NCI-H1694 treated with DMSO at 0.1 percent for 48 hours (cell line): ENCODE measurements around the gene BLTP3A.
"Not testable (repeated sequence)": the region's sequence is repeated elsewhere in the genome, so short reads cannot be mapped to it uniquely, and the experiment has no call there.

Experiments
- DNase-seq: peaks from one replicate; lab custom pipeline; 2025; lab: John Stamatoyannopoulos, UW

Gene BLTP3A

GRCh38 chr6:34791701-34792604 lies at the start of gene BLTP3A:
Gene BLTP3A (plus strand): TSS chr6:34792083. CDS start chr6:34792251, 168 bp downstream.
- peak; percentile 41 for DNase-seq

GRCh38 chr6:34742094-34742493 lies 49.8 kb upstream of the BLTP3A start:
- DNase-seq: no peak

DNA sequence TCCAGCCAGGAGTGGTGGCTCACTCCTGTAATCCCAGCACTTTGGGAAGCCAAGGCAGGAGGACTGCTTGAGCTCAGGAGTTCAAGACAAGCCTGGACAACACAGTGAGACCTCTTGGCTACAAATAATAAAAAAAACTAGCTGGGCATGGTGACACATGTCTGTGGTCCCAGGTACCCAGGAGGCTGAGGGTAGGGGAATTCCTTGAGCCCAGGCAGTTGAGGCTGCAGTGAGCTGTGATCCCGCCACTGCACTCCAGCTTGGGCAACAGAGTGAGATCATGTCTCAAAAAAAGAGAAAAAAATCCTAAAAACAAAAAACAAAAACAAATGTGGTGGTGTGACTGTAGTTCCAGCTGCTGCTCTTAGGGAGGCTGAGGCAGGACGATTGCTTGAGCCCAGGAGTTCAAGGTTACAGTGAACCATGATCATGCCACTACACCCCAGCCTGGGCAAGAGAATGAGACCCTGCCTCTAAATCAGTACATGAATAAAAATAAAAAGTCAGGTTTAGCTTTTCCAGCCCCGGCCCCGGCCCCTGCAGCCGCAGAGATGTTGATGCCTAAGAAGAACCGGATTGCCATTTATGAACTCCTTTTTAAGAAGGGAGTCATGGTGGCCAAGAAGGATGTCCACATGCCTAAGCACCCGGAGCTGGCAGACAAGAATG lies 48.1 kb upstream of the BLTP3A start:
- DNase-seq: no peak

- DNase-seq: not testable (repeated sequence)
These were observed 47.6 kb upstream of the BLTP3A start for GRCh38 chr6:34744294-34744647.

DNA sequence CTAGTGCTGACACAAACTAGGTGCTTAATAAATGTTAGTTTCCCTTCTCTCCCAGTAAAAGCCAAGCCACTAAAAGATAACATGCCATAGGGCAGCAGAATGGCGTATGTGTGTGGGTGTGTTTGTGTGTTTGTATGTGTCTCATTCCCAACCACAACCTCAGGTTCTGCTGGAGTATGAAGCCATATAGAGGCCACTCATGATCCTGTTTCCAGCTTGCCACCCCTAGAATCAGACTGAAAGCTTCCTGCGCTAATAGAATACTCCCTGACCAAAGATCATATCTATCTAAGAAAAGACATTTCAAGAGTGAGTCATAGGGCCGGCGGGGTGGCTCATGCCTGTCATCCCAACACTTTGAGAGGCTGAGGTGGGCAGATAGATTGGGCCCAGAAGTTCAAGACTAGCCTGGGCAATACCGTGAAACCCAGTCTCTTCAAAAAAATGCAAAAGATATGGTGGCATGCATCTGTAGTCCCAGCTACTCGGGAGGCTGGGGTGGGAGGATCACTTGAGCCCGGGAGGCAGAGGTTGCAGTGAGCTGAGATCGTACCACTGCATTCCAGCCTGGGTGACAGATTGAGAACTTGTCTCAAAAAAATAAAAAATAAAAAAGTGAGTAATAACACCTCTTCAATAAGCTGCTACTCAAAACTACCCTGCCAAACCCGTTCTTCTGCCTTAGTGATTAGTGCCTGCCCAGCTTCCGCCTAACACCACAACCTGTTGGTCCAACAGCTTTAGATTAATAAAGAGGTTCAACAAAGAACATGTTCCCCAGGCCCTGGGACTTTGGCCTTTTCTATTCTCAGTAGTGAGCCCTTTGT lies 46.4 kb upstream of the BLTP3A start:
- DNase-seq: no peak

DNA sequence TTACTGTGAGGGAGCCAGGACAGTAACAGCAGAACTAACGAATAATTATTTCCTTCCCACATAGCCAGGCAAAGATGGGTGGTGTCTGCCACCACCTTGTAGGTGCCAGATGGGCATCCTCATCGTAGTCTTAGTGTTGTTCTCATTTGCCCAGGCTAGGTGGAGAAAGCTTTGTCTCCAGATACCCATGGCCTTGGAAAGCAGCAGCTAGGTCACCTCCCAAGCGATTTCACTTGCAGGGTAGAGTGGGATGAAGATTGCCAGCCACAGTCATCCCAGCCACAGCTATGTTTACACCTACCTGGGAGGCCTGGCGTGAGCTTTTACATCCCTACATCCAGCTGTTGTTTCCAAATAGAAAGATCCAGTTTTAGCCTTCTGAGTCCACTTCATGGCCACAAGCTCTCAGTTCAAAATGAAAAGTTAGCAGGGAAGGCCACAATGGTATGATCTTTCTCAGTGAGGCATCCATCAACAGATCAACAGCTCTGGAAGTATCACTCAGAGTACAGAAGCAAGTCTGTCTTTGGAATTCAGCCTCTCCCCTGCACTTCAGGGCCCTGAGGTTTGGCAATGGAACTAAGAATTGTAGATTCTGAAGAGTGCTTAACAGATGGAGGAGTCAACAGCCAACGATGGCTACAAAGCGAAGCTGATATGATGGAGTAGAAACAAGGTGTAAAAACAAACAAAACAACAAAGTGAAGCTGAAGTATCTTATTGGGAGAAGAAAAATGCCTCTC lies 45.6 kb upstream of the BLTP3A start:
- DNase-seq: no peak

GRCh38 chr6:34748757-34749156 lies 43.1 kb upstream of the BLTP3A start:
- no peak for DNase-seq

DNA sequence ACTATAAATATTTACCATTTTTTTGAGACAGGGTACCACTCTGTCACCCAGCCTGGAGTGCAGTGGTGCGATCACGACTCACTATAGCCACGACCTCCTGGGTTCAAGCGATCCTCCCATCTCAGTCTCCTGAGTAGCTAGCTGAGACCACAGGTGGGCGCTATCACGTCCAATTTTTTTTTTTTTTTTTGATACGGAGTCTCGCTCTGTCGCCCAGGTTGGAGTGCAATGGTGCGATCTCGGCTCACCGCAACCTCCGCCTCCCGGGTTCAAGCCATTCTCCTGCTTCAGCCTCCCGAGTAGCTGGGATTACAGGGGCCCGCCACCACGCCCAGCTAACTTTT lies 35.4 kb upstream of the BLTP3A start:
- DNase-seq: peak; percentile 3

- no peak for DNase-seq
These were observed 34.1 kb upstream of the BLTP3A start for GRCh38 chr6:34757687-34758274.

DNA sequence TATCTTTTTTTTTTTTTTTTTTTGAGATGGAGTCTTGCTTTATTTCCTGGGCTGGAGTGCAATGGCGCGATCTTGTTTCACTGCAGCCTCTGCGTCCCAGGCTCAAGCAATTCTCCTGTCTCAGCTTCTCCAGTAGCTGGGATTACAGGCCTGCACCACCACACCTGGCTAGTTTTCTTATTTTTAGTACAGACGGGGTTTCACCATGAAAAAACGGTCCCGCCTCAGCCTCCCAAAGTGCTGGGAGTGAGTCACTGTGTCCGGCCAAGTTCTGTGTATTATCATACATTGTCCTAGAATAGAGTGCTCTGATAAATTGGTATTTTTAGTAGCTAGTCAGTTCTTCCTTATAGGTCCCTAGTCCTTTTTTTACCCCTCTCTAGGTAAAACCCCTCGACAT lies 31.8 kb upstream of the BLTP3A start:
- no peak for DNase-seq

DNA sequence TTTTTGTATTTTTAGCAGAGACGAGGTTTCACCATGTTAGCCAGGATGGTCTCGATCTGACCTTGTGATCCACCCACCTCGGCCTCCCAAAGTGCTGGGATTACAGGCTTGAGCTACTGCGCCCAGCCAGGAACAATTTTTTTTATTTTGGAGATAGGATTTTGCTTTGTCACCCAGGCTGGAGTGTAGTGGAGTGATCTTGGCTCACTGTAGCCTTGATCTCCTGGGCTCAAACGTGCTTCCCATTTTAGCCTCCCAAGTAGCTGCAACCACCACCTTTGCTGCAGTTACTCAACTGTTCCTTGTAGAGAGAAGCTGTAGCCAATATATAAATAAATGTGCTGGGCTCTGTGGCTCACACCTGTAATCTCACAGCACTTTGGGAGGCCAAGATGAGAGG lies 30.2 kb upstream of the BLTP3A start:
- not testable (repeated sequence) for DNase-seq

DNA sequence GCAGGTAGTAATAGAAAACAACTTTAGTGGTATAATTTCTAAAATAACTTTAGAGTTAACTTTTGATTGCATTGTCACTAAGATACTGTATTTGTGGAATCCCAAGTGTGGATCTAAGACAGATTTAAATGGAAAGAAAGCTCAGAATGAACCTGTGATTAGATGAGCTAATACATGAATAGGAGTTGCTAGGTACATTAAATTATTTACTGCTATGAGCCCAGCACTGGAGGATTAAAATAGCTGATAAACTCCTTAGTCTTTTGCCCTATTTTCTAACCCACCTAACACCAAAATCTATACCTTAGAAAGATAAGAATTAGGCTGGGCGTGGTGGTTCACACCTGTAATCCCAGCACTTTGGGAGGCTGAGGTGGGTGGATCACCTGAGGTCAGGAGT lies 23.7 kb upstream of the BLTP3A start:
- no peak for DNase-seq

DNA sequence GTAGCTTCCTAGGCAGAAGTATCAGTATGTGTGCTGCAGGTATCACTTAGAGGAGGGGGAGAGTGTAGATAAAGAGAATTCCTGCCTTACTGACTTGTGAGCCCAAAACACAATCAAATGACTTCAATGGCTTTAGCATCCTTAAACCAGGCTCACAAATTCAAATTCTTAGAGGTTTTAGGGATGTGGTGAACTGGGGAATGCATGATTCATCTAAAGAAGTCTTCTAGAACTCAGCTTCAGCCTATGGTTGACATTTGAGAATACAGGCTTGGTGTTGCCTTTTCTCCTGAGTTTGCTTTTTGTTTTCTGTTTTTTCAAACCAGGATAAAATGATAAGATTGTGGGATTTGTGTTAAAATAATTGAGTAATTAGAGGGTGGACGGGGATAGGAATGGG lies 20.2 kb upstream of the BLTP3A start:
- DNase-seq: no peak

- DNase-seq: no peak
These were observed 18.9 kb upstream of the BLTP3A start for GRCh38 chr6:34772940-34773339.

GRCh38 chr6:34773916-34774315 lies 18.0 kb upstream of the BLTP3A start:
- DNase-seq: no peak

- DNase-seq: no peak
These were observed 16.9 kb upstream of the BLTP3A start for GRCh38 chr6:34774967-34775366.

- not testable (repeated sequence) for DNase-seq
These were observed 6.5 kb upstream of the BLTP3A start for GRCh38 chr6:34785375-34785774.

DNA sequence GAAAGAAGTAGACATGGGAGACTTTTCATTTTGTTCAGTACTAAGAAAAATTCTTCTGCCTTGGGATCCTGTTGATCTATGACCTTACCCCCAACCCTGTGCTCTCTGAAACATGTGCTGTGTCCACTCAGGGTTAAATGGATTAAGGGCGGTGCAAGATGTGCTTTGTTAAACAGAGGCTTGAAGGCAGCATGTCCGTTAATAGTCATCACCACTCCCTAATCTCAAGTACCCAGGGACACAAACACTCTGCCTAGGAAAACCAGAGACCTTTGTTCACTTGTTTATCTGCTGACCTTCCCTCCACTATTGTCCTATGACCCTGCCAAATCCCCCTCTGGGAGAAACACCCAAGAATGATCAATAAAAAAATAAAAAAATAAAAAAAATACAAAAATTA lies 4.7 kb upstream of the BLTP3A start:
- not testable (repeated sequence) for DNase-seq

DNA sequence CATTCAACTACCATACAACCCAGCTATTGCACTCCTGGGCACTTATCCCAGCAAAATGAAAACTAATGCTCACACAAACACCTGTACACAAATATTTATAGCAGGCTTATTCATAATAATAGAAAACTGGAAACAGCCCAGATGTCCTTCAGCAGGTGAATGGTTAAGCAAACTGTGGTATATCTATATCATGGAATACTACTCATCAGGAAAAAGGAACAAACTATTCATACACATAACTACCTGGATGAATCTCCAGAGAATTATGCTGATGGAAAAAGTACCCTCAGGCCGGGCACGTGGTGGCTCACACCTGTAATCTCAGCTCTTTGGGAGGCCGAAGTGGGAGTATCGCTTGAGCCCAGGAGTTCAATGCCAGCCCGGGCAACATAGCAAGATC lies 3.8 kb upstream of the BLTP3A start:
- DNase-seq: no peak

DNA sequence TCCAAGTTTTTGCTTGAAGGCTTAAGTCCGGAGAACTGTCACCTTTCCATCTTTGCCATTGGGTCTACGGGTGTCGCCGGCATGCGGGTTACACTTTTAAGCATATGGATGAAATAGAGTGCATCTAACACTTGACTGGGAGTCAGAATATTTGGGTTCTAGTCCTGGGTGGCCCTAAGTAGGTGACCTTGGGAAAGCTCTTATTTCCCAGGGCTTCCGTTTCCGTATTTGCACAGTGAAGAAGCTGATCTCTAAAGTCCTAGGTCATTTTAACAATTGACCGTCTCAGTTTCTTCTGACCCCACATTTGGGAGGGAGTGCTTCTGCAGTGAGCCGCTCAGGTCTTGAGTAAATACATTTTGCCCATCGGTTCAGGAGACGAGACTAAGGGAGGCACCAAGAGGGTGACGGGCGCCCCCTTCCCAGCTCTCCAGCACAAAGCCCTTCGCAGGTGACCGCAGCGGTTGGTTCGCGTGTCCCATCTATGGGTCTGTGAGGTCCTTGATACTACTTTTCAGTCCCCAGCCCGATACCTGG lies 651 bp upstream of the BLTP3A start:
- DNase-seq: peak; percentile 30
